GM18868 (cell line): ENCODE measurements around the gene LIPN.

Experiments
- ATAC-seq: cut with Tn5 transposase; IDR thresholded peaks from one replicate; pipeline ENCODE4 v1.9.1; 2021; ENCODE audit warnings: mild to moderate bottlenecking, moderate library complexity; ENCODE audit not compliant: unreplicated experiment

LIPN gene

DNA sequence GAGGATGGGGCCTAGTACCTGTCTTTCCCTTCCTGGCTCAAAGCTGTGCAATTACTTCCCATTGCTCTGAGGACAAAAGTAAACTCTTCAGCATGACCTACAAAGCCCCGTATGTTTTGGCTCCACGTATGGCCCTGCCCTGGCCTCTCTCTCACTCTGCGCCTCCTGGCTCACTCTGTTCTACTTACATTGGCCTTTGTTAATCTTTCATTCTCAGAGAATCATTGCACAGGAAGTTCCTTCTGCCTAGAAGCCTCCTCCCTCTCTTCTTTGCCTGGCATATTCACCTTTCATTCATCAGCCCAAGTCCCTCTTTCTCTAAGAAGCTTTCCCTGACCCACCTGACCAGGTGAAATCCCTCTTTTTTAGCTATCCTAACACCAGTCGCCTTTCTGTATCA, 66.6 kb downstream of the LIPN start:
- no peak for ATAC-seq

DNA sequence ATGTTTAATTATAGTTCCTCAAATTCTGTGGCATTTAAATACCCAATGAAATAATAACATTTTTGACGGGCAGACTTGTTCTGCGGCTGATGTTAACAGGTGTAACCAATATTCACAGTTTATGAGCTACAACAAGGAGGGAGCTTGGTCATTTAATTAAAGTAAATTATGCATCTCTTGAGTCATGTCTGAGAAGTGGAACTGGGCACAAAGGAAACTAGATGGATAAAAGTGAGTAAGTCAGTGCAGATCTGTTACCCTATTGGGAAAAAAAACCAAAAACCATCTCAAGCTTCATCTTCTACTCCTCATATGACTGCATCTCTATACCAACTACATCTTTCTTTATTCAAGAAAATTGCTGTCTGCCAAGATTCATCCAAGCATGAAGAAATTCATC, 67.9 kb downstream of the LIPN start:
- ATAC-seq: no peak

DNA sequence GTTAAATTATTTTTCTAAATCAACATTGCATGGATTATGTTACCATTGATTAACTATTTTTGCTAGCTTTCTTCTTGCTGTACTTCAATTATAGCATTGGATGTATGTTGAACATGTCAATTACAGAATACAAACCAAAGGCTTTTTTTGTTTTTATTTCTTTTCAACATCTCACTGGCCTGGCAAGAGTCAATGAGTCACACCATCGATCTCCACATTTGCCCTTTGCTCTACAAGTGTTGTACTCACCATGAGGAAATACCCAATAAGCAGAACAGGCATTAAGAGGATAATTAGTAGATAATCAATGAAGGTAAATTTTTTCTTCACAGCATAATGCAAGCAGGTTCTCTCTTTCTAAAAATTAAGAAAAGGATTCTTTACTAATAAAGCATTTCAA, 68.5 kb downstream of the LIPN start:
- no peak for ATAC-seq
